ENCODE data around the gene LYSMD4.

Gene LYSMD4

DNA sequence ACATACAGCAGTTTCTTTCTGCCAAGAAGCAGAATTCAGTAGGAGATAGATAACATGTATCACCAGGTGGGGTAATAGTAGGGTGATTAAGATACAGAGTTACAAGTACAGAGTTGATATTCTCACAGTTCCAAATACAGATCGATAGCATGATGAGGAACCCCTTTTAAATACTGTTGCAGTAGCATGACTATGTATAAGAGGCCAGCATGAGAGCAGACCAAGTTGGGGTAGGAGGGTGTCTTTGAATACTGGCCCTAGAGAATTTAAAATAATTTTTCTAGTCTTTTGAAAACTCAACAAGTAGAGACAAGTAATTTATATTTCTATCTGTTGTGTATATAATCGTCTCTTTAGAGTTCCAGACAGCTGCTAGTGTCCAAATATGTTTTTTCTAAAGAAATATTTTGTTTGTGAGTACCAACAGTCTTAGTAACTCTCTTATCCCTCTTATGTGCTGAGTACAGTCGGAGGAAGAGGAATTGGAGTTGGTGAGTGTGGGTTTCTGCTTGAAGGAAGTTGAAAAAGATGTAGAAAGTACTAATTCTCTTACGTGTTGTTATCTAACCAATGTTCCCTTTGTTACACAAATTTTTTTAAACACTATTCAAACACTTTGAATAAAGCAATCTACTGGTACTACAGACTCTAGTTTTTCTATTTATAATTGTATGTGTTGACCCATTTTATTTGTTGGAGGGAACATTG, 30.2 kb downstream of the LYSMD4 start:
- in situ Hi-C loops (cut with MboI; ENCODE audit: low pct_unique_long_range_greater_than_20kb, low sequenced_read_pairs, unreplicated experiment), result loop anchor here (10.0 to 25.0 kb wide), 2 partner anchors 198 to 416 kb away; no protein-coding TSS in a partner anchor
- TF ChIP-seq, protein P1, sequence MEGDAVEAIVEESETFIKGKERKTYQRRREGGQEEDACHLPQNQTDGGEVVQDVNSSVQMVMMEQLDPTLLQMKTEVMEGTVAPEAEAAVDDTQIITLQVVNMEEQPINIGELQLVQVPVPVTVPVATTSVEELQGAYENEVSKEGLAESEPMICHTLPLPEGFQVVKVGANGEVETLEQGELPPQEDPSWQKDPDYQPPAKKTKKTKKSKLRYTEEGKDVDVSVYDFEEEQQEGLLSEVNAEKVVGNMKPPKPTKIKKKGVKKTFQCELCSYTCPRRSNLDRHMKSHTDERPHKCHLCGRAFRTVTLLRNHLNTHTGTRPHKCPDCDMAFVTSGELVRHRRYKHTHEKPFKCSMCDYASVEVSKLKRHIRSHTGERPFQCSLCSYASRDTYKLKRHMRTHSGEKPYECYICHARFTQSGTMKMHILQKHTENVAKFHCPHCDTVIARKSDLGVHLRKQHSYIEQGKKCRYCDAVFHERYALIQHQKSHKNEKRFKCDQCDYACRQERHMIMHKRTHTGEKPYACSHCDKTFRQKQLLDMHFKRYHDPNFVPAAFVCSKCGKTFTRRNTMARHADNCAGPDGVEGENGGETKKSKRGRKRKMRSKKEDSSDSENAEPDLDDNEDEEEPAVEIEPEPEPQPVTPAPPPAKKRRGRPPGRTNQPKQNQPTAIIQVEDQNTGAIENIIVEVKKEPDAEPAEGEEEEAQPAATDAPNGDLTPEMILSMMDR (IDR thresholded peaks at IDR 0.05; ENCODE audit: extremely low read depth, insufficient read depth, missing control alignments), result no peak

DNA sequence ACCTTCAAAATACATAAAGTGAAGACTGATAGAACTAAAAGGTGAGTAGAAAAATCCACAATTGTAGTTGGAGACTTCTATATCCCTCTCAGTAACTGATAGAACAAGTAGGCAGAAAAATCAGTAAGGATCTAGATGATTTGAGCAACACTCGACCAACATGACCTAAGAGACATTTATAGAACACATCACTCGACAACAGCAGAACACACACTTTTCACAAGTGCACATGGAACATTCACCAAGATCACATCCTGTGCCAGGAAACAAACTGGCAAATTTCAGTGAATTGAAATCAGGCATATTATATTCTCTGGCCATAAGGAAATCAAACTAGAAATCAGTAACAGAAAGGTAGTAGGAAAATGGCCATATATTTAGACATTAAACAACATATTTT, 37.1 kb downstream of the LYSMD4 start:
- in situ Hi-C loops (cut with MboI; ENCODE audit: low pct_unique_long_range_greater_than_20kb, low sequenced_read_pairs, unreplicated experiment), result no loop called here
- TF ChIP-seq, protein P1 (IDR thresholded peaks at IDR 0.05; ENCODE audit: extremely low read depth, insufficient read depth, missing control alignments), result no peak
- DNase-seq (ENCODE audit: low spot score), result no peak

More for the DNA sequence above, 30.2 kb downstream of the LYSMD4 start:
- DNase-seq (ENCODE audit: low spot score), result no peak

DNA sequence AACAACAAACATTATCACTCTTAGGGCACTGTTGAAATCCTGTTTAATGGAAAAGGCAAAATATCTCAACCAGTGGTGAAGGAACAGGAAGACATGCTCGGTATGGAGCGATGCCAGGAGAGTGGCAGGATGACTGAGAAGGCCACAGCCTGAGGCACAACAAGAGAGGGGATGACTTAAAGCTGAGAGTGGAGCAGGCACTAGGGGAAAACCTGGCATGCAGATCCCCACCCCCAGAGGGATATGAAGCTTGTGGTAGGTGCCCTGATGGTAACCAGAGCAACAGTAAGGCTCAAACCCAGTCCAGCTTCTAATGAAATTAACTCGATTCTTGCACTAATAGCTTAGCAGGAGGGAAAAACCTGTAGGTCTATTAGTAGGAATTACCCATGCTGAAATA, 40.4 kb downstream of the LYSMD4 start:
- no peak for DNase-seq (ENCODE audit: low spot score)
- TF ChIP-seq, protein P1 (IDR thresholded peaks at IDR 0.05; ENCODE audit: extremely low read depth, insufficient read depth, missing control alignments), result no peak
- in situ Hi-C loops (cut with MboI; ENCODE audit: low pct_unique_long_range_greater_than_20kb, low sequenced_read_pairs, unreplicated experiment), result no loop called here

DNA sequence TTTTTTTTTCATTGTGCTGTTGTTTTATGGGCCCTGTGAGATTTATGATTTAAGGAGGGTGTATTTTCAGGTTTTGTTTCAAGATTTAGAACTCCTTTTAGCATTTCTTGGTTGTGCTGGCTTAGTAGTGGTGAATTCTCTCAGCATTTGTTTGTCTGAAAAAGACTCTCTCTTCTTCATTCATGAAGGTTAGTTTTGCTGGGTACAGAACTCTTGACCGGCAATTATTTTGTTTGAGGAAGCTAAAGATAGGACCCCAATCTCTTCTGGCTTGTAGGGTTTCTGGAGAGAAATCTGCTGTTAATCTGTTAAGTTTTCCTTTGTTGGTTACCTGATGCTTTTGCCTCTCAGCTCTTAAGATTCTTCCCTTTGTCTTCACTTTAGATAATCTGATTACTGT, 46.9 kb downstream of the LYSMD4 start:
- DNase-seq (ENCODE audit: low spot score), result no peak
- TF ChIP-seq, protein P1 (IDR thresholded peaks at IDR 0.05; ENCODE audit: extremely low read depth, insufficient read depth, missing control alignments), result no peak
- in situ Hi-C loops (cut with MboI; ENCODE audit: low pct_unique_long_range_greater_than_20kb, low sequenced_read_pairs, unreplicated experiment), result no loop called here

- in situ Hi-C loops (cut with MboI; ENCODE audit: low pct_unique_long_range_greater_than_20kb, low sequenced_read_pairs, unreplicated experiment), result no loop called here
- DNase-seq (ENCODE audit: low spot score), result no peak
- TF ChIP-seq, protein P1 (IDR thresholded peaks at IDR 0.05; ENCODE audit: extremely low read depth, insufficient read depth, missing control alignments), result no peak
Observed at GRCh38 chr15:99683000-99683670, 50.1 kb downstream of the LYSMD4 start.

GRCh38 chr15:99682455-99682854, 50.8 kb downstream of the LYSMD4 start:
- no peak for DNase-seq (ENCODE audit: low spot score)
- in situ Hi-C loops (cut with MboI; ENCODE audit: low pct_unique_long_range_greater_than_20kb, low sequenced_read_pairs, unreplicated experiment), result no loop called here
- TF ChIP-seq, protein P1 (IDR thresholded peaks at IDR 0.05; ENCODE audit: extremely low read depth, insufficient read depth, missing control alignments), result no peak
